ENCODE results near the gene CCDC59. TPM values are rescaled to one million over a fixed set of nuclear protein-coding genes. Genes with fewer than 3 reads are reported as not detected.

The CCDC59 gene
- total RNA-seq, 1 experiment from 2014 or later: 74.5 TPM

DNA sequence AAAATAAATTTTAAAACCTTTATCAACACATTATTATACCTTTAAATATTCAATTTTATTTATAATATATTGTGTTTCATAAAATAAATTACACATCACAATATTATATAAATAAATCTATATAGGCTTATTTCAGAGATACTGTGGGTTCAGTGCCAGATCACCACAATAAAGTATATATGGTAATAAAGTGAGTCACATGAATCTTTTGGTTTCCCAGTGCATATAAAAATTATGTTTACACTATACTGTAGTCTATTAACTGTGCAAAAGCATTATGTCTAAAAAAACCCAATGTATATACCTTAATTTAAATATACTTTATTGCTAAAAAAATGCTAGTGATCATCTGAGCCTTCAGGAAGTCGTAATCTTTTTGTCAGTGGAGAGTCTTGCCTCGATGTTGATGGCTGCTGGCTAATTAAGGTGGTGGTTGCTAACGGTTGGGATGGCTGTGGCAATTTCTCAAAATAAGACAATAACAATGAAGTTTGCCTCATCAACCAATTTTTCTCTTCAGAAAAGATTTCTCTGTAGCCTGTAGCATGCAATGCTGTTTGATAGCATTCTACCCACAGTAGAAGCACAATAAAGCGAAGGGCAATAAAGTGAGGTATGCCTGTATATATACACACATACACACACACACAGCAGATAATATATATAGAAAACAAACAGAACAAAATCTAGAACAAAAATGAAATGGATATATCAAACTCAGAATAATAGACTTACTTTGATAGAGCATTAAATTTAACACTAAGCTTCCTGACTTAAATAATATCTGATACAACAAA, 32.4 kb downstream of the CCDC59 start:
- DNase-seq (ENCODE audit: low spot score): no peak
- in situ Hi-C loops (cut with HindIII; ENCODE audit: low sequenced_read_pairs): no loop called here

DNA sequence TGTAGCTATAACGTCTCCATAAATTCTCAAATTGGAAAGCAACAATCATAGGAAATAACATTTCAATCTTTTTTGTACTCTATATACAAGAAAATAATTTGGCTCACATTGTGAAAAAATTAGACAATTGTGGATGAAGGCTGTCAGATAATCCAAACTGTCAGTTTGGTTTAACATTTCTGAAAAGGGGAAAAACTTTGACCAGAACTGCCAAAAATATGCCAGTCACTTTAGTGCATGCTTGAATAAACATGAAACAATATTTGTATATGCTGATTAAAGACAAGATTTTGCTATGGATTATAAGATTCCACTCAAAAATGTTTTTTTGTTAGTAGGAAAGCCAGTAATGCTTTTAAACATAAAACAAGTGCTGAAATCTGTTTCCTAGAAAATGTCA, 38.9 kb downstream of the CCDC59 start:
- DNase-seq (ENCODE audit: low spot score): no peak
- in situ Hi-C loops (cut with HindIII; ENCODE audit: low sequenced_read_pairs): no loop called here

DNA sequence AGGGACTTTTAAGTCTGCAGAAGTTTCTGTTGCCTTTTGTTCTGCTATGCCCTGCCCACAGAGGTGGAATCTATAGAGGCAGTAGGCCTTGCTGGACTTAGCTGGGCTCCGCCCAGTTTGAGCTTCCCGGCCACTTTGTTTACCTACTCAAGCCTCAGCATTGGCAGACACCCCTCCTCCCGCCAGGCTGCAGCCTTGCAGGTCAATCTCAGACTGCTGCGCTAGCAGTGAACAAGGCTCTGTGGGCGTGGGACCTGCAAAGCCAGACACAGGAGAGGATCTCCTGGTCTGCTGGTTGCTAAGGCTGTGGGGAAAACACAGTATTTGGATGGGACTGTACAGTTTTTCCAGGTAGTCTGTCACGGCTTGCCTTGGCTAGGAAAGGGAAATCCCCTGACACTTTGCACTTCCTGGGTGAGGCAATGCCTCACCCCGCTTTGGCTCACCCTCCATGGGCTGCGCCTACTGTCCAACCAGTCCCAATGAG, 43.7 kb downstream of the CCDC59 start:
- no peak for DNase-seq (ENCODE audit: low spot score)
- in situ Hi-C loops (cut with HindIII; ENCODE audit: low sequenced_read_pairs): no loop called here

Other genes starting within 250 kb of the CCDC59 start
- gene METTL25, start 142 bp upstream of the CCDC59 start, total RNA-seq (2014; rRNA removed; shearing (Covaris generic)): 9.5 and 10.5 TPM in 2 replicates